HG03521 (cell line): ENCODE measurements around the gene CSNK1D.
"Not testable (repeated sequence)": the region's sequence is repeated elsewhere in the genome, so short reads cannot be mapped to it uniquely, and the experiment has no call there.

ENCODE experiments used
- ATAC-seq: cut with Tn5 transposase; IDR thresholded peaks from one replicate; pipeline ENCODE4 v1.9.1; 2021; ENCODE audit warnings: mild to moderate bottlenecking, moderate library complexity; ENCODE audit not compliant: unreplicated experiment

The CSNK1D gene

DNA sequence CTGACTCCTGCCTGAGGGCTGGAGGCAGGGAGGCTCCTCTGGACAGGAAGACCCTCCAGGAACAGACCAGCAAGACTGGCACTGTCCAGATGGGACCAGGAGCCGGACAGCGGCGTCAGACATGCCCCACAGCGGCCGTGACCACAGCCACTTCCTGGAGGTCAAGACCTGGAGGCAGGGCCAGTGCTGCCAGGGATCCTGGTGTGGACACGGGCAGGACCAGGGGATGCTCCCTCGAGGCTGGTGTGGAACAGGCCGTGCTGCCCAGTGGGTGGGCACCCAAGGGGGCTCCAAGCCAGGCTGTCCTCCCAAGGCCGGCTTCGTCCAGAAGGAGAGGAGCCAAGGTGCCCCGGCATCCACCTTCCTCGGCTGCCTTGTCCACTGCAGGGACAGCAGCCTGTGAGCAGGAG is 56.4 kb downstream of the CSNK1D start:
- no peak for ATAC-seq

DNA sequence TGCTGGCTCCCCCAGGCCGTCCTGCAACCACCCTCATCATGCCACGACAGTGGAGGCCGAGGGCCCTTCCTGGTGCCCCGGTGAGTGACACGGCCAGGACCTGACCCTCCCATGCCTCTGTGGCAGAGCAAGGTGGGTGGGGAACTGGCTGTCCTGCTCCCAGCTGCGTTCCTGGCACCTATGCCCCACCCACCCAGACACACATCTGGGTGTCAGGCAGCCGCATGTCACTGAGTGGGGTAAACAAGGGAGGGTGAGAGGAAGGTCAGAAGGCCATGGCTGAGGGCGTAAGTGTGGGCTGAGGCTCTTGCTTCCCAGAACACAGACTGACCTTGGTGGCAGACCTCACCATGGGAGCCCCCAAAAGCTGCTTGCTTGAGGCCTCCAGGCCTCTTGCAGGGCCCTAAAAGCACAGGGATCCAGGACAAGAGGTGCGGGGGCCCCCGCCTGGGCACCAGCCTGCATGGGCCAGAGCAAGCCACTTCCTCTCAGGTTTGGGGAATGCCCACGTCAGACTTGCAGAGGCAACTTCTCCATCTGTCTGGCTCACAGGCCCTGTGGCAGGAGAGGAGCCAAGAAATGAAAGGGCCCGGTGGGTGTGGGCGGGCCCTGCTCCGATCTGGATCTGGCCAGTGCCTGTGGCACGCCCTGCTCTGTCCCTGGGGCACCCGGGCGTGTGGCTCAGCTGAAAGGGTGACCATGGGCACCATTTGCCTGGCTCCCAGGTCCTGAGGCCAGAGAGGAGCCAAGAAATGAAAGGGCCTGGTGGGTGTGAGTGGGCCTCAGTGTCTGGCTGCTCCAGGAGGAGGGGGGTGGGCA is 57.0 kb downstream of the CSNK1D start:
- ATAC-seq, result no peak

DNA sequence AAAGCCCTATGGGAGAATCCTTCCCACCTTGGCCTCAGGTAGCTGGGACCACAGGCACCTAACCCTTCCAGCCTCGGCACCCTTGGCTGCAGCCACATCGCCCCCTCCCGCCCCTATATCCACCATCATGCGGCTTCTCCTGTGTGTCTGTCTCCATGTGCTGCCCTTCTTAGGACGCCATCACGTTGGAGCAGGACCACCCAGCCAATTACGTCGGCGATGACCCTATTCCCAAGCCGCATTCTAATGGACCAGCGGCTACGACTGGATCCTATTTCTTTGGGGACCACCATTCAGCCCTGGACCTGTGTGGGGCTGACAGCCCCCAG is 57.6 kb downstream of the CSNK1D start:
- ATAC-seq, result no peak

DNA sequence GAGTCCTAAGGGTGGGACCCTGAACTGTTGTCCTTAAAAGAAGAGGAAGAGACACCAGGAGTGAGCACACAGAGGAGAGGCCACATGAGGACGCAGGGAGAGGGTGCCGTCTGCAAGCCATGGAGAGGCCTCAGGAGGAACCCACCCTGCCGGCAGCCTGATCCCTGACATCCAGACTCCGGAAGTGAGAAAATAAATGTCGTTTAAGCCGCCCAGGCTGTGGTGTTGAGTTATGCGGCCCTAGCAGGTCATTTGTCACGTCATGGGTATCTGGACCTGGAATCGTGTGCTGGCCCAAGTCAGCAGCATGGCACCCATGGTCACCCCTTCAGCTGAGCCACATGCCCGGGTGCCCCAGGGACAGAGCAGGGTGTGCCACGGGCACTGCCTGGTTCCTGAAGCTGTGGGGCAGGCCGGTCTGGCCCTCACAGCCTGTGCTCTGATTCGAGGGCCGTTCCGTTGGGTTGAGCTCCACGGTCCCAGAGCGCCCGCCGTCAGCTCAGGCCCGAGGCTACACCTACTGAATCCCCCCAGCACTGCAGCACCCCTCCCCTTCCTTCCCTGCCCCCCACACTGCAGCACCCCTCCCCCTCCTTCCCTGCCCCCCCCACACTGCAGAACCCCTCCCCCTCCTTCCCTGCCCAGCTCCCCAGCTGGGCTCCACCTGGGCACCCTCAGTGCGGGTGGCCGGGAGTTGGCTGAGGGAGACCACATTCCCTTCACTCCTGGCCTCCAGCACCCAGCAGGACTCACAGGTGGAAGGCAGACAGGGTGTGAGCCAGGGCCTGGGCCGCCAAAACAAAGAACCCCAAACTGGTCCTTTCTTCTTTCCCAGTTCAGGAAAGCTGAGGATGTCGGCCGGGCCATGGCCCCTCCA is 58.2 kb downstream of the CSNK1D start:
- no peak for ATAC-seq

DNA sequence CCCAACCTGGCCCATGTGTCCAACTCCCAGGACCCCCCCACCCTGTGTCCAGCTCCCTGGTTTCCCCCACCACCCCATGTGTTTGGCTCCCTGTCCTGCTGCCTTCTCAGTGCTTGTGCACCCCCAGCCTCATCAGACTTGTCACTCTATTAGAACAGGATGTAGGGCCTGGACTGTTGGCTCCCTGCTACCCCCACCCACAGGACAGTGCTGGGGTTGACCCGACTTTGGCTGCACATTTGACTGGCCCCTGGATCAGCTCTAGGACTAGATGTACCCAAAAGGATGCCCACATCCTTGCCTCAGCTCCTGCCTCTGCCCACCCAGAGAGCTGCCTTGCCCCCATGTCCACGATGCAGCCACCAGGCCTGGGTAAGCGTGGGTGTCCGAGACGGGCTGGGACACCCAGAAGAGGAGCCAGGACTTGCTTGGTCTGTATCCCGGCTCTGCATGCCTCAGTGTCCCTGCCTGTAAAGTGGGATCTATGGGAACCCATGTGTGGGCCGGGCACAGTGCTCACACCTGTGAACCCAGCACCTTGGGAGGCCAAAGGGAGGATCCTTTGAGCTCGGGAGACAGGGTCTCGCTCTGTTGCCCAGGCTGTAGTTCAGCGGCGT is 59.4 kb downstream of the CSNK1D start:
- no peak for ATAC-seq

DNA sequence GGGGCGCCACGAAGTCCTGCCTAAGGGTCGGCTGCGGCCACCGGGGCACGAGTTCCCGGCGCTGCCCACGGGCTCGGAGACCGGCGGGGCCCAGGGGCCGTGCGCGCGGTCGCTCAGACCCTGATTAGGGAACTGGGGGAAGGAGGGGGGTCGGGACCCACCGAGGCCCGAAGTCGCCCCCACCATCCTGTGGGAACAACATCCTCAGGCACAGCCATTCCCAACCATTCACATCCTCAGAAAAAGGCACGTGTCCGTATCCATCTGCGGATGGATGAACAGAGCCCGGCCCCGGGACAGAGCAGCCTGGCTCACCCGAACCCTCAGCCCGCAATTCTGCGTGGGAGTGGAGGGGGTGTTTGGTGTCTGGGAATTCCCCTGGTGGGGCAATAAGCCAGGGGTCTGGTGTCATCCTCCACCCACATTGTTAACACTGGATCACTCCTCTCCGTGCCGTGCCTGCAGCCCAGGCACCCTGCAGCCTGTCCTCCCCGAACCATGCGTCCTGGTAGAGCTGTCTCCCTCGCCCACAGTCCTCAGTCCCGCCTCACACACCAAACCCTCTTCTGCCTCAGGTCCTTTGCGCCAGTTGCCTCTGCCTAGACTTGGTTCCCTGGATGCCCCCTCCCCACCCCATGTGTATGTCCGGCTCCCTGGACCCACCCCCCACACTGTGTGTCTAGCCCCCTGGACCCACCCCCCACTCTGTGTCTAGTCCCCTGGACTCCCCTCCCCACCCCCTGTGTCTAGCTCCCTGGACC is 60.1 kb downstream of the CSNK1D start:
- peak; percentile 4 for ATAC-seq

DNA sequence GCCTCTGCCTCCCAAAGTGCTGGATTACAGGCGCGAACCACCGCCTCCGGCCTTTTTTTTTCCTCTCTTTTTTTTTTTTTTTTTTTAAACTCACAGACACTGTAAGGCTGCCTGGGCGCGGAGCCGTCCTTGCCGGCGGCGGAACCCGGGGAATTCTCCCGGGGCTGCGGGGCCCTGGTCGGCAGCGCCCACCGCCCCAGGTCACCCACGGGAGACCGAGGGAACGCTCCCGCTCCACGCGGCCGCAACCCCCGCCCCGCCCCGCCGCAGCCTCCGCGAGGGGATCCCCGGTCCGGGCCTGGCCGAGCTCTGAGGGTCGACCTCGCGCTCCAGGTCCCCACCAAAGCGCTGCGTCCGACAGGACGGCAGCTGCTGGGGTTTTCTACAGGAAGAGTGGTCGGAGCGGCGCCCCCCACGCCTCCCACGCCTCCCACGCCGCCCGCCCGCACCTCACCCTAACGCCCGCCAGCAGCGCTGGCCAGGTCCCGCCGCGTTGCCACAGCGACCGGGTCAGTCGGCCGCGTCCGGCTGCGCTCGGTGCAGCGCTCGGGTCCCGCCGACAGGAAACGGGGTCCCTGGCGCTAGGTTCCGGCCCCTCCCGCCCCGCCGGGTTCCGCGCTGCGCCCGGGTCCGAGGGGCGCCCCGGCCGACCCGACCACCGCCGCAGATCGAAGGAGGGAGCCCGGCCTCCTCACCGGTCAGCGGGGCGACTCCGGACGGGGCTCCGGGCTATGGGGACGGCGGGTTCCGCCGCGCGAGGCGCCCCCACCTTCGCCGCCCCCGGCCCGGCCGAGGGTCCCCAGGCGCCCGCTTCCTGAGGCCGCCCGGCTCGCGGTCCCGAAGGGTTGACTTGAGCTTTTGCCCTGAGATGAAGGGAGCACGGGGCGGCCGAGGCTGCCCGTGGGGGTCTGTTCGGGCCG is 60.9 kb downstream of the CSNK1D start, which contains the start of gene CCDC57:
Gene CCDC57, minus strand, starts transcription at position 512 of the 920 bp plus-strand sequence. CDS start 10,898 bp downstream, outside the sequence.
- ATAC-seq, result peak; percentile 72

DNA sequence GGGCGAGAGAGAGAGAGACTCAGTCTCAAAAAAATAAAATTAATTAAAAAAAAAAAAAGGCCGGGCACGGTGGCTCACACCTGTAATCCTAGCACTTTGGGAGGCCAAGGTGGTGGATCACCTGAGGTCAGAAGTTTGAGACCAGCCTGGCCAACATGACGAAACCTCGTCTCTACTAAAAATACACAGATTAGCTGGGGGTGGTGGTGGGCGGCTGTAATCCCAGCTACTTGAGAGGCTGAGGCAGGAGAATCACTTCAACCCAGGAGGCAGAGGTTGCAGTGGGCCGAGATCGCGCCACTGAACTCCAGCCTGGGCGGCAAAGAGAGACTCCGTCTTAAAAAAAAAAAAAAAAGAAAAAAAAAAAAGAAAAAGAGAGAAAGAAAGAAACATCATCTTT is 62.8 kb downstream of the CSNK1D start:
- not testable (repeated sequence) for ATAC-seq

DNA sequence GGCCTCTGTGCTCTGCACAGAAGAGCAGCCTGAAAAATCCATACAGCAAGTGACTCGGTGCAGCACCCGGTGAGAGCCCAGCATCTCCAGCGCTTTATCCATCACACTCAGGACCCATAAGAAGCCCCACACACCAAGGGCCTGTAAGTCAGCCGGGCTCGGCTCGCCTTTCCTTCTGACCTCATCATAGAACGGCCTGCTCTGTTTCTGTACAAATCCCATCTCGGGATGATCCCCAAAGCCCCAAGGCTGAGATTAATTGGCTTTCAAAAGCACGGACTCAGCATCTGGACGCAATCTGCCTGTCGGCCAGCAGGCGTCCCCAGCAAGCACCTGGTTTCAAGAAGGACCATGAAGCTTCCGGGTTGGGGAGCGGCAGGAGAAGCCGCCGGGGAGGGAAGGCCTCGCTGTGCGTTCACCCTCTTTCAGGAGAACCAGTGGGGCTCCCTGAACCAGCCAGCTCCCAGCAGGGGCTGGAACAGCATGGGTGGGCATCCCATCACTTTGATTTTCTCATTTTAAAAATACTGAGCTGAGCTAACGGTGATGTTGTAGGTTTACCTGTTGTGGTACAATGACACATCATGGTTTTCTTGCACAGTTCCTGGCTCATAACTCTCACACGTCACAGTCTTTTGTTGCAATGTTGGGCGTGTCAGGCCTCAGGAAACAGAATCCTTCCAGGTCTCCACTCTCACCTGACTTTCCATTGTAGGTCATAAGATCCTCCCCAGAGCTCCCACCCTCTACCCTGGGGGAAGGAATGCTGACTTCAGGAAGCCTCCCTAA is 67.6 kb downstream of the CSNK1D start:
- ATAC-seq, result peak; percentile 58

DNA sequence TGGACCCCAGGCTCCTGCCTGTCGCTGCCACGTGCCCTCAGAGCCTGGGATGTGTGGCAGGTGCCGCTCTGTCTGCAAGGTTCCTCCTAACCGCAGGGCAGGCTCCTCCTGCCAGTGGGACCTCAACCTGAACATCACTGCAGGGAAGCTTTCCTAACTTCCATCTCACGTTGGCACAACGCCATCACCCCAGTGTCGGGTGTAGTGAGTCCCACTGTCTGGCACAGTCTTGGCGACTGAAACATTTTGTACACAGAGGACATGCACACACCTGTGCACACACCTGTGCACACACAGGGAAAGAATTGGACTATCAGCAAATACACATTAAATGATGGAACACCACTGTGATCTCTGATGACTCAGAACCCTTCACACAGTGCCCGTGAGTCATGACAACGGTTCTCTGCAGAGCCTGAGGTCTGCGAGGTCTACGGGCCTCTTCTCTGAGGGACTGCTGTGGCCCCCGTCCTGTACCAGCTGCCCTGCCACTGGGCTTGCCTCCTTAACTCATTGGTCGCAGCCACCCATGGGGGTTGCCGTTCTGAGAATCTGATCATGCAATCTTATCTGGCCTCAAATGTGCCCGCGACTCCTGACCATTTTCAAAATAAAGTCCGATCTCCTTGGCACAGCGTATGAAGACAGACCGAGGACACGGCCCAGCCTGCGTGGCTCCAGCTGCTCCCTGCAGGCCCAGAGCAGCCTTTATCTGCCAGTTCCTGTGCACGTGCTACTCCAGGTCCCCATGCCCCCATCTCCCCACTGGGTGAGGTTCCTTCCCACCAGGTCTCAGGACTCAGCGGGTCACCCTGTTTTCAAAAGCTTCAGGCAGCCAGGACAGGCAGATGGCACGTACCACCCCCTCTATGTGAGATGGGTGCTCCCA is 68.4 kb downstream of the CSNK1D start:
- ATAC-seq, result no peak

DNA sequence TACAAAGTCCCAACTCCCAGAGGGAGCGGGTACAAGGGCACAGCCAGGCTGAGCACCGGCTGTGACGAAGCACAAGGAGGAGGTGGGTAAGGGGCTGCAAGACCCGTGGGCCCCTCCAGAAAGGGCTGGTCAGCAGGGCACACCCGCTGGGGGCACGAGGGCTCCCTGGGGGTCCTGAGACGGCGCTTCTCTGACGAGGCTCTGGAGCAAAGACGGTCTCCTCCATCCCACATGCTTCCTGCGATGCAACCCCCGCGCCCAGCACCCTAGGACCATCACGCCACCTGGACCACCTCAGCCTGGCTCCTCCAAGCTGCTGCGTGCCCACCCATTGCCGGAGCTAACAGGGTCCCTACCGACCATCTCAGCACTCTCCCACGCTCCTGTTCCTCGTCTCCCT is 69.6 kb downstream of the CSNK1D start:
- no peak for ATAC-seq

DNA sequence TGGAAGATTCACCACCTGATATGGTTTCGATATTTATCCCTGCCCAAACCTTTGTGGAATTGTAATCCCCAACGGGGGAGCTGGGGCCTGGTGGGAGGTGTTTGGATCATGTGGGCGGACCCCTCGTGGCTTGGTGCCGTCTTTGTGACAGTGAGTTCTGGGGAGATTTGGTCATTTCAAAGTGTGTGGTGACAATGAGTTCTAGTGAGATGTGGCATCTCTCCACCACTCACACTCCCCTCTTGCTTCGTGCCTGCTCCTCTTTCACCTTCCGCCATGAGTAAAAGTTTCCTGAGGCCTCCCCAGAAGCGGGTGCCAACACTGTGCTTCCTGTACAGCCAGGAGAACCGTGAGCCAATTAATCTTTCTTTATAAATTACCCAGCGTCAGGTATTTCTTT is 70.5 kb downstream of the CSNK1D start:
- ATAC-seq, result no peak

DNA sequence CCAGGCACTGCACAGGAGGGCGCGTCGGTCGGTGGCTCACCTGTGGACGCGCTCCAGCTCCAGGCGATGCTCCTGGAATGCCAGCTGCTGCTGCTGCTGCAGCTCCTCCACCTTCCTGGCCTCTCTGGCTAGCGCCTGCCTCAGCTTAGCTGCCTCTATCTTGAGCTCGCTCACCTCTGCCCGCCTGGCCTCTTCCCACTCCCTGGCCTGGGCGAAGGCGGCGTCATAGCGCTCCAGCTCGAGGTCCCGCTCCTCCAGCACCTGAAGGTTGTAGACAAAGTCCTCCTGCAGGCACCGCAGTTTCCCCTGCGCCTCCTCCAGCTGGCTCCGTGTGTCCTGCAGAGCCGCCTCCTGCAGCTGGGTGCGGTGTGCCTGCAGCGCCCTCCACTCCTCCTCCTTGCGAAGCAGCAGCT is 72.0 kb downstream of the CSNK1D start:
- ATAC-seq, result no peak

DNA sequence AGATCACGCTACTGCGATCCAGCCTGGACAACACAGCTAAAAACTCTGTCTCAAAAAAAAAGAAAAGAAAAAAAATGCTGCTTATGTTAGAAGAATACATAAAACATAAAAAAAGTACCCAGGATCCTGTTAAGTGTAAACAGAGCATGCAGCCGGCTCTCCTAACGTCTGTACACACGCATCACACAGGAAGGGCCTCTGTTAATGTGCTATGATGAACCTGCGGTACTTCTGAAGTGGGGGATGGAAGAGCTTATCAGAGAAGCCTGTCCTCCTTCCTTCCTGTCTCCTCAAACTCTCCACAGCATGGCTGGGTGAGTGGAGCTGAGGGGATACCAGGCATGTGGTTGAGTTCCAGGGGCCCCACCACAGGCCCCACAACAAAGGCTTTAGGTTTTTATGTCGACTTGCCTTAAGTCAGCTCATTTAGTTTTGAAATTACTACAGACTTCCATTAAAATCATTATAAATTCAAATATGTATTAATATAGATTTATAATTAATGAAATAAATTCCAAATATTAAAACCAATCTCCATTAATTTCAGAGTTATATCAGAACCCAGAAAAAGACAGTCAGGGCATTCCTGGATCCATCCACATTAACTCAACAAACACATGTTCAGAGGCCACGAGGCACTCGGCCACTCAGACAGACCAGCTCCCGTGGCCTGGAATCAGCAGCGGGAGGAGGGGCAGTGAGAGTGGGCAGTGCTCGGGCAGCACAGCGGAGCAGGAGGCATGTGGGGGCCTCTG is 72.6 kb downstream of the CSNK1D start:
- no peak for ATAC-seq

DNA sequence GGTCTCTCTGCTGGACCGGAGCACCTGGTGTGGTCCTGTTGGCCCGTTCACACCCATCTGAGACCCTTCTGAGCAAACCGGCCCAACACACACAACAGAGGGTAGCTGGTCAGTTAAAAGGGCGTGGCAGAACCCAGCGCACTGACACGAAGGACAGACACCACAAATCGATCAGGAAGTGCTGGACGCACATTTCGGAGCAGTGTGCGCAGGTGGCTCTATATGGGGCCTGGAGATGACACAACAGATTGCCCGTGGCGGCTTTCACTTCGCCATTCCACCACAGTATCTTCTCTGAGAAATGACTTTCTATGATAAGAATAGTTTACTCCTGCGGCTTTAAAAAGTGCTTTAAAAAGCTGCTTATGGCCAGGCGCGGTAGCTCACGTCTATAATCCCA is 73.4 kb downstream of the CSNK1D start:
- no peak for ATAC-seq

DNA sequence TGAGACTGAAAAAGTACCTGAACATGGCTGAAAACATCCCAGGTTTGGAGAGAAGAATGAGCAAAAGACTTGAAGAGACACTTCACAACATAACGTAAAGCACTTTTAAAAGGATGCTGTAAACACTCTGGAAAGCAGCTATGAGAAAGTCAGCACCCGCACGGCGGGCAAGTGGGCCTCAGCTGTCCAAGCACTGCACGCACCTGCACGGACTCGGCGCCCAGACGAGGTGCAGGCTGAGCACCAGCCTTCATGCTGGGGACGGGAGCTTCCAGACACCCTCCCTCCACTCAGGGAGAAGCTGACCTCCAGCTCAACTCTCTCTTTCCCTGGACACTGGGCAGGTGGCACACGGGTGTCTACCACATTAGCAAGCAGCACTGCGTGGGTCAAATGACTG is 74.0 kb downstream of the CSNK1D start:
- ATAC-seq, result no peak

DNA sequence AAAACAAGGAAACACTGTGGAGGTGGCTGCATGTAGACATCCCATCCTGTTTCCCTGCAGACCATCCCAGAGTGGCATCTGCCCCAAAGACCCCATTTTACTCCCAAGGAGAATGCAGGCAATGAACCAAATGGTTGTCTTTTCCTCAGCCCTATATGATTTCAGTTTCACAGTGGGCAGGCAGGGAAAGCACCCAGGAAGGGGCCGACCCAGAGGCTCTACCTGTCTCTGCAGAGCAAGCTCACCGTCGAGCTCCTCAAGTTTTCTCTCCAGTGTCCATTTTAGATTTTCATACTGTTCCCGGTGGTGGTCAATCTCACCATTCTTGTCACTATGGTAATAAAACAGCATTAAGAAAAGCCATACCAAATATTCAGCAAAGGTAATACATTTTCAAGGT is 75.4 kb downstream of the CSNK1D start:
- no peak for ATAC-seq
